ENCODE data around the gene SLC25A33.

- no peak for TF ChIP-seq POLR2A (IDR thresholded peaks at IDR 0.05)
- no peak for TF ChIP-seq CTCF (IDR thresholded peaks at IDR 0.05)
Observed at GRCh38 chr1:9624081-9624480, 84.8 kb downstream of the SLC25A33 start.
